ENCODE measurements around the gene HDAC4. TPM values are rescaled to one million over a fixed set of nuclear protein-coding genes. Genes with fewer than 3 reads are reported as not detected.

Gene HDAC4
- total and polyA plus RNA-seq, 12 donors = 3.7 to 40.0 (median 25.5) TPM

GRCh38 chr2:239268549-239268948 is 132.3 kb downstream of the HDAC4 start:
- peak overlapping the region in 8 of 10 donors; percentile 69 to 96 (median 77) for H3K27ac ChIP-seq

GRCh38 chr2:239268082-239268481 is 132.7 kb downstream of the HDAC4 start:
- DNase-seq = peak in 1 of 2 donors; percentile 72
- Histone ChIP-seq H3K36me3 (no peaks in the 10 kb centered on the region), H3K4me3 (no peak overlapping the region), H3K9me3 (no peaks in the 10 kb centered on the region), H3K27me3 (no peaks in the 10 kb centered on the region), H3K4me1 (peaks cover 43 to 92% (median 62%) of the 10 kb centered on the region in 9 donors), H3K27ac (peak overlapping the region in 8 of 10 donors; percentile 69 to 96 (median 77))
- intact Hi-C loops (cut with DNase I) = loop anchor here in 1 of 10 donors (5.0 kb wide), 1 partner anchor 129 kb away; no protein-coding TSS in a partner anchor
- TF ChIP-seq CTCF (IDR thresholded peaks at IDR 0.05) = no peak
- WGBS, 2 donors = 40 to 42% methylated on average over 6 of the region's 6 CpGs
- ATAC-seq = peak; percentile 47 to 73 (median 65)

More at GRCh38 chr2:239268549-239268948, 132.3 kb downstream of the HDAC4 start:
- Histone ChIP-seq H3K4me3 (no peak overlapping the region), H3K27me3 (no peaks in the 10 kb centered on the region), H3K9me3 (no peaks in the 10 kb centered on the region), H3K36me3 (no peaks in the 10 kb centered on the region), H3K4me1 (peaks cover 43 to 92% (median 62%) of the 10 kb centered on the region in 9 donors)
- no peak for ATAC-seq
- DNase-seq = no peak
- TF ChIP-seq CTCF (IDR thresholded peaks at IDR 0.05) = no peak
- 71 to 89% methylated on average over 3 of the region's 3 CpGs for WGBS, 2 donors
- intact Hi-C loops (cut with DNase I) = loop anchor here in 1 of 10 donors (5.0 kb wide), 1 partner anchor 129 kb away; no protein-coding TSS in a partner anchor

GRCh38 chr2:239267288-239267951 is 133.4 kb downstream of the HDAC4 start:
- peak; percentile 62 to 65 for DNase-seq
- Histone ChIP-seq H3K27me3 (no peaks in the 10 kb centered on the region), H3K4me1 (peaks cover 43 to 91% (median 69%) of the 10 kb centered on the region in 9 donors), H3K27ac (peak overlapping the region; percentile 6 to 96 (median 76)), H3K9me3 (no peaks in the 10 kb centered on the region), H3K36me3 (no peaks in the 10 kb centered on the region), H3K4me3 (peak overlapping the region in 3 of 10 donors; percentile 9 to 58 (median 14))
- WGBS, 2 donors = 45 to 50% methylated on average over 22 of the region's 22 CpGs
- intact Hi-C loops (cut with DNase I) = loop anchor here in 1 of 10 donors (5.0 kb wide), 1 partner anchor 130 kb away; no protein-coding TSS in a partner anchor
- ATAC-seq = peak; percentile 41 to 67 (median 58)
- TF ChIP-seq CTCF (IDR thresholded peaks at IDR 0.05) = peak in 5 of 9 donors; percentile 33 to 51 (median 36)

- Histone ChIP-seq H3K36me3 (no peaks in the 10 kb centered on the region), H3K4me3 (peak overlapping the region in 3 of 10 donors; percentile 9 to 58 (median 14)), H3K27ac (peak overlapping the region; percentile 40 to 96 (median 76)), H3K27me3 (no peaks in the 10 kb centered on the region), H3K9me3 (no peaks in the 10 kb centered on the region), H3K4me1 (peaks cover 43 to 91% (median 70%) of the 10 kb centered on the region in 9 donors)
- TF ChIP-seq CTCF (IDR thresholded peaks at IDR 0.05) = no peak
- peak in 3 of 8 donors; percentile 4 to 58 (median 41) for ATAC-seq
- intact Hi-C loops (cut with DNase I) = loop anchor here in 1 of 10 donors (5.0 kb wide), 1 partner anchor 130 kb away; no protein-coding TSS in a partner anchor
- DNase-seq = no peak
- WGBS, 2 donors = 77 to 79% methylated on average over 10 of the region's 10 CpGs
Measured at GRCh38 chr2:239266779-239267287, 134.0 kb downstream of the HDAC4 start.
